Neuron (in vitro differentiated cells): Measurements from ENCODE around the gene SDK1.

Experiments used
- H2AFZ ChIP-seq: one replicate; pipeline ENCODE4 v1.6.1; 2013; ENCODE audit warnings: low read depth, mild to moderate bottlenecking, inconsistent platforms, low read length, moderate library complexity
- H3K27me3 ChIP-seq: one replicate; pipeline ENCODE4 v1.6.1; 2013; ENCODE audit warnings: low read length; ENCODE audit not compliant: insufficient read depth
- H3K36me3 ChIP-seq: one replicate; pipeline ENCODE4 v1.6.1; 2013; ENCODE audit warnings: low read length; ENCODE audit not compliant: insufficient read depth
- H3K4me1 ChIP-seq: one replicate; pipeline ENCODE4 v1.6.1; 2013; ENCODE audit warnings: low read length; ENCODE audit not compliant: insufficient read depth
- H3K4me3 ChIP-seq: 2 replicates; pipeline ENCODE4 v1.5.1; 2013; ENCODE audit warnings: mild to moderate bottlenecking, low read length, moderate library complexity
- H3K9me3 ChIP-seq: one replicate; pipeline ENCODE4 v1.6.1; 2013; ENCODE audit warnings: low read length

SDK1 gene

DNA sequence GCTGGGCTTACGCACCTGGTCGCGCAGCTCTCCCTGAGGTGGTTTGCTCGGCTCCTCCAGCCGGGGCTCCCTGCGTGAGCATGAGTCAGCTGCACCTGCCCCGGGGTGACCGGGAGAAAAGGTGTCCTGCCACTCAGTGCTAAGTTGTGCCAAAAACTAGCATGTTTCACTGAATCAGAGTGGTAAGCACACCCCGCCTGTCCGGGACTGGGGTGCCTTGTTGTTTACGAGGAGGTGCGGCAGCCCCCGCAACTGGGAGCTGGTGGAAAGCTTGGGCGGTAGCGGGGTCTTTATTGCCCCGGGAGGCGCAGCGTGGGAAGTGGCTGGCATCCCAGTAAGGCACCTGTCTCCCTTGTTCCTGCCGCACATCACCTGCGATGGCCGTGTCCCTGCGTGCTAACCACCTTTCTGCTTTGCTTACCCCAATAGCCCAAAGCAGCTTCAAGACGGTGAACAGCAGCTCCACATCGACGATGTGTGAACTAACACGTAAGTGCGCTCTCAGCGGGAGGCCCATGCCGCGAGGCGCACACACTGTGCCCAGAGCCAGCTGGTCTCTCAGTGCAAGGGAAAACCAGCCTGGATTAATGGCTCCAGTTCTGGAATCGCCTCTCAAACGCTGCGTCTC lies 874.4 kb downstream of the SDK1 start:
- no peaks in the 10 kb centered on the region for H3K4me1 ChIP-seq
- peaks cover 11% of the 10 kb centered on the region for H3K9me3 ChIP-seq
- peaks cover 4% of the 10 kb centered on the region for H3K36me3 ChIP-seq
- H2AFZ ChIP-seq, result no peak overlapping the region
- H3K27me3 ChIP-seq, result no peaks in the 10 kb centered on the region
- no peak overlapping the region for H3K4me3 ChIP-seq

DNA sequence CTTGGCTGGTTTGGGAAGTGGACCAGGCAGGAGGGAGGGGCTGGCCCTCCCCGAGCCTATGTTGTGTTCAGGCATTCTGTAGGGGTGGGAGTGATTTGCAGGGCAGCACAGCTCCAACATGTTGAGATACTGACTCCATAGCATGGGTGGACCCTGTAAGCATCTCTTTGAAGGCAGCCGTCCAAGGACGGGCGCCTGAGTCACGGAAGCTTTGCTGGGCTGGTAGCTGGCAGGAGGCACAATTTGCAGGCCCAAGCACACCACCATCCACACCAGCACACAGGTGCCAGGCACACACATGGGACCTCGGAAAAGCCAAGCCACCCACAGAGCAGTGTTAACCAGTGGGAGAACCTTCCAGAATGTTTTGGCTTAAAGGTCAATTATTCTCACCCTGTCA lies 875.9 kb downstream of the SDK1 start:
- Histone ChIP-seq H3K36me3 (peaks cover 4% of the 10 kb centered on the region), H3K9me3 (peaks cover 11% of the 10 kb centered on the region), H3K27me3 (no peaks in the 10 kb centered on the region), H3K4me1 (no peaks in the 10 kb centered on the region), H3K4me3 (no peak overlapping the region), H2AFZ (no peak overlapping the region)

DNA sequence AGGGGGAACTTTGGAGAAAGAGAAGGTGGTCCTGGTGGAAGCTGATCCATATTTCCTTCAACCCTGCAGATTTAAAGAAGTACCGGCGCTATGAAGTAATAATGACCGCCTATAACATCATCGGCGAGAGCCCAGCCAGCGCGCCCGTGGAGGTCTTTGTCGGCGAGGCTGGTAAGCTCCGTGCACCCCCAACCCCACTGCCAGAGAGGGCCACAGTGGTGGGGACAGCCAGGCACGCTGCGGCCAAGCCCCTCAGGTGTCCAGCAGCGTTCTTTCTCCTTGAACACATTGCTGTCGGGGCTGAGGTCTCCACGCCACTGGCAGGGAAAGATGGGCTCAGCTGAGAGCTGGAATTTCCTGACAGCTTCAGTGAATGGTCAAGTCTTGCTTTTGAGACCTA lies 877.4 kb downstream of the SDK1 start:
- Histone ChIP-seq H3K9me3 (peaks cover 11% of the 10 kb centered on the region), H3K4me1 (no peaks in the 10 kb centered on the region), H2AFZ (no peak overlapping the region), H3K27me3 (no peaks in the 10 kb centered on the region), H3K4me3 (no peak overlapping the region), H3K36me3 (peaks cover 4% of the 10 kb centered on the region)

DNA sequence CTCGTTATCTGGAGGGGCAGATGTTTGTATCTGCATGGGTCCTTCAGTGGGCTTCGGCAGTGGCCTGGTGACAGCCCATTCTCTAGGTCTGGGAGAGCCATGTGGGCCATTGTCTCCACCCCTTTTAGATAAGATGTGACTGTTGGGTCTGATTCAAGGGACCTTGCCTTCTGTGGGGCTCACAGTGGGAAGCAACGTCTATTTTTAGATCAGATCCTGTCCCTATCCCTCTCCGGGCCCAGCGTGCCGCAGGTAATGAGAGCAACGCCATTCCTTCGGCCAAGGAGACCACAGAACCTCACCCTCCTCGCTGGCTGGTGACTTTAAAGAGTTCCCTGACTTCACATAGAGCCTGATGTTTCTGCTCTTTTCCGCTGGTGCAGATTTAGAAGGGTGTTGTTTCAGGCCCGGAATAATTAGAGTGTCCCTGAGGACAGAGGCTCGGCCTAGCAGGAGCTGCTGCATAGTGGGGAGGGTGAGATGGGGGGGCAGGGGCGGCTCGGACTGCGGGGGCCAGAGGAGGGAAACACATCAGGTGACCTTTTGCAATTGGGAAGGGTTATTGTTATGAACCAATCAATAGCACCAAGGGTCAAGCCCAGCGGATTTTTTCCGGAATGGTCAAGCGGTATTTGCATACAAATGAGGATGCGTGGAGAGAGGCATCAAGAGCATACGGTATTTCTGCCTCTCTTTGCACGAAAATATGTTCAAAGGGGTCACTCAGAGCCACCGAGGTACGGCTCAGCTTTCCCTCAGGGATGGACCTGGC lies 878.0 kb downstream of the SDK1 start:
- Histone ChIP-seq H3K4me3 (no peak overlapping the region), H3K9me3 (peaks cover 11% of the 10 kb centered on the region), H2AFZ (no peak overlapping the region), H3K4me1 (no peaks in the 10 kb centered on the region), H3K27me3 (no peaks in the 10 kb centered on the region), H3K36me3 (peaks cover 8% of the 10 kb centered on the region)

DNA sequence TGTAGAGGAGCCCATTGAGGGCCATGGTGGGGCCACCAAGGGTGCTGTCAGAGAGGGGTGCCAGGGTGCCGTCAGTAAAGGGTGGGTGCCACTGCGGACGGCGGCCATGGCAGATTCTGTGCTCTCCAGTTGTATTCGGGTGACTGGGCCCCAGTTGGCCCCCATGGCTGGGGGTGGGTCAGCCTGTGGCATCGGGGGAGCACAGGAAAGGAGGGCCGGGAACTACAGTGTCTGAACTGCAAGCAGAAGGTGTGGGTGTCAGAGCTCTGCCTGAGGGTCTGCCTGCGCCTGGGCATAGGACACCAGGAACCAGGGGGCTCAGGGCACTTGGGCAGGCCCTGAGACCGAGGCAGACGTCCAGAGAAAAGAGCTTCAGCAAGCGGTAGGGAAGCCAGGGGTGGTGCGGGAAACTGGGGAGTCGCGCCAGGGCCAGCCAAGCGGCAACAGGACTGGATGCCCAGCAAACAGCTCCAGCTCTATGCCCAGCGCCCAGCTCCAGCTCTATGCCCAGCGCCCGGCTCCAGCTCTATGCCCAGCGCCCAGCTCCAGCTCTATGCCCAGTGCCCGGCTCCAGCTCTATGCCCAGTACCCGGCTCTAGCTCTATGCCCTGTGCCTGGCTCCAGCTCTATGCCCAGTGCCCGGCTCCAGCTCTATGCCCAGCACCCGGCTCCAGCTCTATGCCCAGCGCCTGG lies 878.8 kb downstream of the SDK1 start:
- peaks cover 8% of the 10 kb centered on the region for H3K36me3 ChIP-seq
- H3K4me1 ChIP-seq, result no peaks in the 10 kb centered on the region
- H3K27me3 ChIP-seq, result no peaks in the 10 kb centered on the region
- peaks cover 11% of the 10 kb centered on the region for H3K9me3 ChIP-seq
- H3K4me3 ChIP-seq, result no peak overlapping the region
- H2AFZ ChIP-seq, result no peak overlapping the region

DNA sequence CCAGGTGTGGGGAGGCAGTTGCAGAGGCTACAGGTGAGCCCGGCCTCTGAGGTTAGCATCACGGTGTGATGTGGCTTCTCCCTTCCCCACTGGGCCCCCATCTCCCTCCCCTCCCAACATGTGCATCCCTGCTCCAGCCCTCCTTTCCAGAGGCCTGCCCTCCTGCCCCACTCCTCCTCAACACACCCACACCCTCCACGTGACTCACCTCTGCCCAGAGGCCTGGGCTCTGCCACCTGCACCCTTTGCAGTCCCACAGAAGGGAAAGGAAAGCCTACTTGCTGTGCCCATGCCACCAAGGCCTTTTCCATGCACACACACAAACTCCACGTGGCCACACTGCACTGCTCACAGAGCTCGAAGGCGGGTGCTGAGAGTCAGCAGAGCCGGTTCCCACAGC lies 880.4 kb downstream of the SDK1 start:
- Histone ChIP-seq H3K4me1 (no peaks in the 10 kb centered on the region), H3K27me3 (no peaks in the 10 kb centered on the region), H3K4me3 (no peak overlapping the region), H3K9me3 (peaks cover 10% of the 10 kb centered on the region), H3K36me3 (peaks cover 4% of the 10 kb centered on the region), H2AFZ (no peak overlapping the region)

DNA sequence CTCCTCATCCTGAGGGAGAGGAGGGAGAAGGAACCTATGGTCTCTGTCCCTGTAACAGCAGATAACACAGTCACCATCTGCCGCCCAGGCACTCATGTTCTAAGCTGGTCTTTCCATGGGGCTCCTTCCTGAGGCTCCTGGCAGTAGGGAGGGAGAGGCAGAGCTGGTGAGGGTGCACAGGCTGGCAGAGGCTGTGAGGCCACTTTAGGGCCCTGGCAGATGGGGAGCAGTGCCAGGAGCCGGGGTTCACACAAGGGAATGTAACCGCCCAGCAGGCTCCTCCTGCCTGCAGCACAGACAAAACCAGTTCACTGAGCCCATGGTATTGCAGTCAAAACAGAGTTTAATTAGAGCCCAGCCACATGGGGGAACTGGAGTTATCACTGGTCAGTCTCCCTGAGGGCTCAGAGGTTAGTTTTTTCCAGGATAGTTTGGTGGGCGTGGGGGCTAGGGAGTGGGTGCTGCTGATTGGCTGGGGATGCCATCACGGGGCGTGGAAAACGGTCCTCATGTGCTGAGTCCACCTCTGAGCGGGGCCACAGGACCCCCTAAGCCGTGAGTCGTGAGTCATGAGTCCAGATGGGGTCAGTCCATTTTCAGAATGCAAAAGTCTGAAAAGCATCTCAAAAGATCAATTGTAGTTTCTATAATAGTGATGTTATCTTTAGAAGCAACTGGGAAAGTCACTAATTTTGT lies 881.7 kb downstream of the SDK1 start:
- no peak overlapping the region for H2AFZ ChIP-seq
- H3K4me3 ChIP-seq, result no peak overlapping the region
- H3K9me3 ChIP-seq, result peaks cover 6% of the 10 kb centered on the region
- H3K4me1 ChIP-seq, result no peaks in the 10 kb centered on the region
- H3K27me3 ChIP-seq, result no peaks in the 10 kb centered on the region
- peaks cover 4% of the 10 kb centered on the region for H3K36me3 ChIP-seq

DNA sequence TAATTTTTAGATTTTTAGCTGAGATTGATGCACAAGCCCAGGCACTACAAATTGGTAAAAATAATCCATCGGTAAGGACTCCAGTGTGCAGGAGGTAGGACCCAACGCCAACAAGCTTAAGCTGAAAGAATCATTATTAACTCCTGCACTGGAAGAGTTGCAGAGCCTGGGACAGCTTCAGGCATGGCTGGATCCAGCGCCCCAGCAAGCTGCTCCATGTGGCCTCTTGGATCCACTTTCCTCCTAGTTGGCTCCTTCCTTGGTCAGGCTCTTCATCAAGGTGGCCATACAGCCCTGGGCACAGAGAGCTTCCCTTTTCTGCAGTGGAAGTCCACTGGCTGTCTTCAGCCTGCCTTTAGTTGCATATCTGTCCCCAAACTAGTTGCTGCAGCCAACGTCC lies 883.6 kb downstream of the SDK1 start:
- Histone ChIP-seq H3K9me3 (no peaks in the 10 kb centered on the region), H3K27me3 (no peaks in the 10 kb centered on the region), H3K4me1 (no peaks in the 10 kb centered on the region), H3K36me3 (peaks cover 4% of the 10 kb centered on the region), H3K4me3 (no peak overlapping the region), H2AFZ (no peak overlapping the region)

DNA sequence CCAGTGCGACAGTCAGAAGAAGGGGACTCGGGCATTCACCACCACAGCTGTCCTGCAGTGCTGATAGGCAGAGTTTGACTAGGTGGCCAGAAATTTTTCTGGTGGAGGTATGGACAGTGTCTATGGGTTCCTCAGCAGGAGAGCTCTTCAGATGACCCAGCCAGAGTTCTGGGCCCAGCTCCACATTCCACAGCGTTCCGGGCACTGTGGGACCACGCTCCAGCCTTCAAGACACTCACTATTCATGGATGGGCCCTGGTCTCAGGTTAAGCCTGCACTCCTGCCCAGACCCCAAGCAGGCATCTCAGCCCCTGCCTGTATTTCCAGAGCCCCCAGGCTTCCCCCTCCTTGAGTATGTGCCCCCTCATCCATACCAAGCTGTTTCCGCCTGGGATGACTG lies 884.1 kb downstream of the SDK1 start:
- no peaks in the 10 kb centered on the region for H3K27me3 ChIP-seq
- no peak overlapping the region for H3K4me3 ChIP-seq
- H3K4me1 ChIP-seq, result no peaks in the 10 kb centered on the region
- no peak overlapping the region for H2AFZ ChIP-seq
- peaks cover 4% of the 10 kb centered on the region for H3K36me3 ChIP-seq
- H3K9me3 ChIP-seq, result no peaks in the 10 kb centered on the region

DNA sequence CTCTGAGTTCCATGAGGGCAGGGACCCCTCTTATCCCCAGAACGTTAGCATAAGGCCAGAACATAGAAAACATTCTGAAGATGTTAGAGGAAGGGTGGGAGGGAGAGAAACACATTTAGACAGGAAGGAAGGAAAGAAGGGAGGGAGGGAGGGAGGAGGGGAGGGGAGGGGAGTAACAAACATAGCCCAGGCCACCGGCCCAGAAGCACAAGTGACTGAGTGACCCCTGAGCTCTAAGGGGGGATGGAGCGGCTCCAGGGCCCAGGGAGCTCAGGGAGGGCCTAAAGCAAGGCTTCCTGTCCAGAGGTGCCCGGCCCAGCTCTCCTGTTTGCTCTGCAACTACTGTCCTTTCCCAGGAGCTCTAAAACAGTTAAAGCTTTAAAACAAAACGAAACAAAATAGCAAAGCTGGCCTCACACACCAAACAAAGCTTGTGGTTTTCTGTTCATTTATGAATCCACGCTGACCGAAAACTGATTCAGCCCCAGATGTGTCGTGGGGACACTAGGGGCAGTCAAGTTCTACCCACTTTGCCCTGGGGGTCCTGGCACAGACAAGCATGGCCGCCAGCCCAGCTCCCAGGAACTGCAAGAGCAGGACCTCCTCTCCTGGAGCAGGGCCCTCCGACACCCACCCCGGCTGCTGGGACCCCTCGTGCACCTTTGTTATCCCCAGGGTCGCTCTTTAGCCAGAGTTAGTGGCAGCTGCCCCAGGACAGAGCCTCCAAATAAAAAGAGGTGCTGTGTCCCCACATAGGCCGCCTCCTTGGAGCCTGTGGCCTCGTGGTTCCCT lies 884.9 kb downstream of the SDK1 start:
- Histone ChIP-seq H2AFZ (no peak overlapping the region), H3K4me1 (no peaks in the 10 kb centered on the region)

DNA sequence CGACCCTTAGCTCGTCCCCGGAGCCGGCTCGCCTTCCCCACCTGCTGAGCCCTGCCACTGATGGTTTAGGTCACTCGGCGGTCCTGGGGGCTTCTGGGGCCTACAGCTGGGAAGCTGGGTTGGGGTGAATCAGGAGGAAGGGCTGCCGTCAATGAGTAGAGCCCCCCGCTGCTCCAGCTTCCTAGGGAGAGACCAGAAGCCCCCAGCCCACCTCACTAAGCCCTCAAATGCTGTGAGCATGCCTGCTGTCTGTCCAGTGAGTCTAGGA lies 885.4 kb downstream of the SDK1 start:
- no peak overlapping the region for H2AFZ ChIP-seq
- H3K36me3 ChIP-seq, result peaks cover 4% of the 10 kb centered on the region
- no peaks in the 10 kb centered on the region for H3K4me1 ChIP-seq
- no peak overlapping the region for H3K4me3 ChIP-seq
- H3K27me3 ChIP-seq, result no peaks in the 10 kb centered on the region
- no peaks in the 10 kb centered on the region for H3K9me3 ChIP-seq

More for the DNA sequence above, 884.9 kb downstream of the SDK1 start:
- Histone ChIP-seq H3K9me3 (no peaks in the 10 kb centered on the region), H3K4me3 (no peak overlapping the region), H3K36me3 (peaks cover 4% of the 10 kb centered on the region), H3K27me3 (no peaks in the 10 kb centered on the region)

DNA sequence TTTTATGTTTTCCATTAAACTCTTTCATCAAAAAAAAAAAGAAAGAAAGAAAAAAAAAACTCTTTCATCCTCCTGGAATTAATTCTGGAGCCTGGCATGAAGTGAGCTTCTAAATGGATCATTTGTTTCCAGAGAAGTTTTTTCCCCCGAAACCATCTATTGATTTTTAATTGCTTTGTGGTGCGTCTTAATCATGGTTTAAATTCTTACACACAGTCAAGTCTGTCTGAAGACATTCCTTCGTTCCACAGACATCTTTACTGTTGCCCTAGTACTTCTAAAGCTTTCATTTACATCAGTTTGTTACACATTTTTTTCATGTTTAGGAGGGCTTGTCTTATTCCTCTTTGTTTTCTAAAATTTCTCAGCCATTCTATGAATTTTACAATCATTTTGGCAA lies 887.6 kb downstream of the SDK1 start:
- H3K27me3 ChIP-seq, result no peaks in the 10 kb centered on the region
- no peaks in the 10 kb centered on the region for H3K4me1 ChIP-seq
- no peak overlapping the region for H2AFZ ChIP-seq
- peaks cover 3% of the 10 kb centered on the region for H3K36me3 ChIP-seq
- H3K4me3 ChIP-seq, result no peak overlapping the region
- no peaks in the 10 kb centered on the region for H3K9me3 ChIP-seq
